ENCODE measurements around the gene LAMTOR2. TPM values are rescaled to one million over a fixed set of nuclear protein-coding genes. Genes with fewer than 3 reads are reported as not detected.

The LAMTOR2 gene
- total and polyA plus RNA-seq, 4 donors = 71.2 to 143 (median 103) TPM

DNA sequence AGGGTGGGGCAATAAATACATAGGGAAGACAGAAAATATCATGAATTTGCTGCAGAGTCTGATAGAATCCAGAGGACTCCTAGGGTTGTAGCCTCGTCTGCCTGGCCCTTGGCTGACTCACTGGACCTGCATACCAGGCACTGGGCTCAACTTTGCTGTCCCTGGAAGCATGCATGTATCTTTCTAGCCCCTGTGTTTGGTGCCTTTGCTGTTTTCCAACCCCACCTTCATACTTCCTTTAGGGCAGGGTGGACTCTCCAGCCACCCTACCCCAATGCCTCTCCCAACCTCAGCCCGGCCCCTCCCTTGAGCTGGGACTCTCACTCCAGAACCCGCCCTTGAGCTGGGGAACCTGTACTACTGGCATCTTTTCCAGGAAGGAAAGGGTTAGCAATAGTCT is 7.6 kb downstream of the LAMTOR2 start:
- Histone ChIP-seq H3K27me3 (ENCODE audit: control insufficient read depth in 3 of 3, insufficient read depth in 3 of 3, low read length in 2 of 3) (no peaks in the 10 kb centered on the region), H3K36me3 (ENCODE audit: control insufficient read depth in 4 of 4, insufficient read depth in 4 of 4, low read length in 4 of 4) (peaks cover 0 to 2% (median 2%) of the 10 kb centered on the region in 4 donors), H3K4me1 (ENCODE audit: control insufficient read depth in 5 of 5, insufficient read depth in 5 of 5, low read length in 5 of 5) (peaks cover 0 to 6% (median 0%) of the 10 kb centered on the region in 5 donors), H3K27ac (ENCODE audit: low read depth in 1 of 2, low read length in 1 of 2) (peak overlapping the region in 1 of 2 donors; percentile 11), H3K4me3 (peak overlapping the region; percentile 20), H3K9me3 (ENCODE audit: control insufficient read depth in 4 of 4, insufficient read depth in 3 of 4, low read length in 3 of 4) (no peaks in the 10 kb centered on the region), H3K9ac (ENCODE audit: insufficient read depth in 1 of 2, low read length in 2 of 2) (no peak overlapping the region)
- 68 to 87% methylated on average over 3 of the region's 3 CpGs for whole genome bisulfite sequencing, 2 donors
- TF ChIP-seq, protein P1, sequence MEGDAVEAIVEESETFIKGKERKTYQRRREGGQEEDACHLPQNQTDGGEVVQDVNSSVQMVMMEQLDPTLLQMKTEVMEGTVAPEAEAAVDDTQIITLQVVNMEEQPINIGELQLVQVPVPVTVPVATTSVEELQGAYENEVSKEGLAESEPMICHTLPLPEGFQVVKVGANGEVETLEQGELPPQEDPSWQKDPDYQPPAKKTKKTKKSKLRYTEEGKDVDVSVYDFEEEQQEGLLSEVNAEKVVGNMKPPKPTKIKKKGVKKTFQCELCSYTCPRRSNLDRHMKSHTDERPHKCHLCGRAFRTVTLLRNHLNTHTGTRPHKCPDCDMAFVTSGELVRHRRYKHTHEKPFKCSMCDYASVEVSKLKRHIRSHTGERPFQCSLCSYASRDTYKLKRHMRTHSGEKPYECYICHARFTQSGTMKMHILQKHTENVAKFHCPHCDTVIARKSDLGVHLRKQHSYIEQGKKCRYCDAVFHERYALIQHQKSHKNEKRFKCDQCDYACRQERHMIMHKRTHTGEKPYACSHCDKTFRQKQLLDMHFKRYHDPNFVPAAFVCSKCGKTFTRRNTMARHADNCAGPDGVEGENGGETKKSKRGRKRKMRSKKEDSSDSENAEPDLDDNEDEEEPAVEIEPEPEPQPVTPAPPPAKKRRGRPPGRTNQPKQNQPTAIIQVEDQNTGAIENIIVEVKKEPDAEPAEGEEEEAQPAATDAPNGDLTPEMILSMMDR (IDR thresholded peaks at IDR 0.05; ENCODE audit: control extremely low read depth, extremely low read depth) = no peak
- DNase-seq = no peak
- peak; percentile 15 for ATAC-seq (ENCODE audit: insufficient read depth, low FRiP score)

DNA sequence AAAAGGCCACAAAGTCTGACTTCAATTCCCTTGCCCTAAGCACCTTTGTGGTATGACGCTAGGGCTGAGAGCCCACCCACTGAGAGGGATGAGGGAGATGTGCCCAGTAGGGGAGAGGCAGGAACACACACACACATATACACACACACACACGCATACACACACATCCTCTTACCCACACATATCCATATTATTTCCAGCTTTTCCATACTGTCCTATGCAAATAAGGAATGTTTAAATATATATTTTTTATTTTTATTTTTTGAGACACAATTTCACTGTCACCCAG is 9.4 kb downstream of the LAMTOR2 start:
- Histone ChIP-seq H3K27ac (ENCODE audit: low read depth in 1 of 2, low read length in 1 of 2) (no peak overlapping the region), H3K27me3 (ENCODE audit: control insufficient read depth in 3 of 3, insufficient read depth in 3 of 3, low read length in 2 of 3) (no peaks in the 10 kb centered on the region), H3K9me3 (ENCODE audit: control insufficient read depth in 4 of 4, insufficient read depth in 3 of 4, low read length in 3 of 4) (no peaks in the 10 kb centered on the region), H3K36me3 (ENCODE audit: control insufficient read depth in 4 of 4, insufficient read depth in 4 of 4, low read length in 4 of 4) (no peaks in the 10 kb centered on the region), H3K9ac (ENCODE audit: insufficient read depth in 1 of 2, low read length in 2 of 2) (no peak overlapping the region), H3K4me3 (no peak overlapping the region), H3K4me1 (ENCODE audit: control insufficient read depth in 5 of 5, insufficient read depth in 5 of 5, low read length in 5 of 5) (peaks cover 0 to 6% (median 0%) of the 10 kb centered on the region in 5 donors)
- DNase-seq (no peak), ATAC-seq (ENCODE audit: insufficient read depth, low FRiP score) (no peak)
- TF ChIP-seq, protein P1 (IDR thresholded peaks at IDR 0.05; ENCODE audit: control extremely low read depth, extremely low read depth) = no peak
- 66 to 90% methylated on average over 2 of the region's 2 CpGs for whole genome bisulfite sequencing, 2 donors

GRCh38 chr1:156064615-156065014 is 10.0 kb downstream of the LAMTOR2 start:
- TF ChIP-seq, protein P1 (IDR thresholded peaks at IDR 0.05; ENCODE audit: control extremely low read depth, extremely low read depth) = no peak
- no peaks in the 10 kb centered on the region for H3K9me3 ChIP-seq (ENCODE audit: control insufficient read depth in 4 of 4, insufficient read depth in 3 of 4, low read length in 3 of 4)
- no peak overlapping the region for H3K9ac ChIP-seq (ENCODE audit: insufficient read depth in 1 of 2, low read length in 2 of 2)
- 96 to 97% methylated on average over 2 of the region's 2 CpGs for WGBS, 2 donors
- no peaks in the 10 kb centered on the region for H3K27me3 ChIP-seq (ENCODE audit: control insufficient read depth in 3 of 3, insufficient read depth in 3 of 3, low read length in 2 of 3)
- peaks cover 0 to 6% (median 0%) of the 10 kb centered on the region in 5 donors for H3K4me1 ChIP-seq (ENCODE audit: control insufficient read depth in 5 of 5, insufficient read depth in 5 of 5, low read length in 5 of 5)
- DNase-seq (no peak), ATAC-seq (ENCODE audit: insufficient read depth, low FRiP score) (no peak)
- H3K27ac ChIP-seq (ENCODE audit: low read depth in 1 of 2, low read length in 1 of 2) = no peak overlapping the region
- no peaks in the 10 kb centered on the region for H3K36me3 ChIP-seq (ENCODE audit: control insufficient read depth in 4 of 4, insufficient read depth in 4 of 4, low read length in 4 of 4)
- no peak overlapping the region for H3K4me3 ChIP-seq

DNA sequence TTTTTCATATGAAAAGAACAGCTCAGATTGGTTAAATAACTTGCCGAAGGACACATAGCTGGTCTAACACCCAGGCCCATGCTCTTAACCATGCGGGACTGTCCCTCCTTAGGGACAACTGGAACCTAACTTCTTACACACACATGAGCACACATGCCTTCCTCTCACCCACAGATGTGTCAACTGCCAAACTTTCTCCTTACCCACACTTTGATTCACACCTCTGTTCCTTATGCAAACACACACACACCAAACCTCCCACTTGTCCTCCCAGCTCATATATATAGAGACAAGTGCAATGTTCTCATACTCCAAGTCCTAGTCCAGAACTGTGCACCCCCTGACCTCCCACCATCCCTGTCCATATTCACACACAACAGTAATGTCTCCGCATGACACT is 10.6 kb downstream of the LAMTOR2 start:
- Histone ChIP-seq H3K9me3 (ENCODE audit: control insufficient read depth in 4 of 4, insufficient read depth in 3 of 4, low read length in 3 of 4) (no peaks in the 10 kb centered on the region), H3K27ac (ENCODE audit: low read depth in 1 of 2, low read length in 1 of 2) (no peak overlapping the region), H3K4me3 (no peak overlapping the region), H3K36me3 (ENCODE audit: control insufficient read depth in 4 of 4, insufficient read depth in 4 of 4, low read length in 4 of 4) (no peaks in the 10 kb centered on the region), H3K4me1 (ENCODE audit: control insufficient read depth in 5 of 5, insufficient read depth in 5 of 5, low read length in 5 of 5) (peaks cover 0 to 10% (median 0%) of the 10 kb centered on the region in 5 donors), H3K9ac (ENCODE audit: insufficient read depth in 1 of 2, low read length in 2 of 2) (no peak overlapping the region), H3K27me3 (ENCODE audit: control insufficient read depth in 3 of 3, insufficient read depth in 3 of 3, low read length in 2 of 3) (no peaks in the 10 kb centered on the region)
- TF ChIP-seq, protein P1 (IDR thresholded peaks at IDR 0.05; ENCODE audit: control extremely low read depth, extremely low read depth) = no peak
- no peak for DNase-seq
- 85 to 92% methylated on average over 3 of the region's 3 CpGs for WGBS, 2 donors
- ATAC-seq (ENCODE audit: insufficient read depth, low FRiP score) = no peak

Measured in lung (tissue), 12 donors.